Stimulated activated CD4-positive, alpha-beta T cell treated with anti-CD3 and anti-CD28 coated beads, Interleukin-2, amount 100 ng/mL, for 48 hours (primary cell): Measurements from ENCODE around the gene CDK7.
A peak's percentile ranks its signal among the peaks of the same experiment; 100 is the strongest.
"Not testable (repeated sequence)": the region's sequence is repeated elsewhere in the genome, so short reads cannot be mapped to it uniquely, and the experiment has no call there.

ENCODE experiments used
- DNase-seq, 2 donors: peaks; one replicate each; pipeline ENCODE4 v3.0.0-alpha.2; 2020

CDK7 gene

GRCh38 chr5:69234457-69235268, at the start of gene CDK7:
CDK7 (plus strand) TSS chr5:69234886; CDS start chr5:69234976, 90 bp downstream.
- peak; percentile 88 to 91 for DNase-seq

- DNase-seq, result no peak
Observed at GRCh38 chr5:69187342-69187741, 47.3 kb upstream of the CDK7 start.

GRCh38 chr5:69188811-69189161, 45.9 kb upstream of the CDK7 start:
- no peak for DNase-seq

- DNase-seq, result peak; percentile 89 to 90
Observed at GRCh38 chr5:69189162-69190086, 45.3 kb upstream of the CDK7 start, which contains the start of gene CENPH. CENPH (plus strand) TSS chr5:69189583; CDS start chr5:69189635, 52 bp downstream.

GRCh38 chr5:69202497-69202896, 32.2 kb upstream of the CDK7 start:
- DNase-seq, result no peak

- no peak for DNase-seq
Observed at GRCh38 chr5:69206528-69207190, 28.0 kb upstream of the CDK7 start.

- no peak for DNase-seq
Observed at GRCh38 chr5:69209602-69210001, 25.1 kb upstream of the CDK7 start.

- DNase-seq, result no peak
Observed at GRCh38 chr5:69211200-69211599, 23.5 kb upstream of the CDK7 start.

GRCh38 chr5:69212022-69212421, 22.7 kb upstream of the CDK7 start:
- no peak for DNase-seq

GRCh38 chr5:69213513-69214215, 21.0 kb upstream of the CDK7 start:
- DNase-seq, result no peak

GRCh38 chr5:69217151-69217511, 17.6 kb upstream of the CDK7 start:
- DNase-seq, result no peak

GRCh38 chr5:69217548-69218526, 16.8 kb upstream of the CDK7 start:
- peak; percentile 88 to 91 for DNase-seq

GRCh38 chr5:69219939-69220338, 14.7 kb upstream of the CDK7 start:
- no peak for DNase-seq

- DNase-seq, result not testable (repeated sequence)
Observed at GRCh38 chr5:69220371-69220770, 14.3 kb upstream of the CDK7 start.

- DNase-seq, result not testable (repeated sequence)
Observed at GRCh38 chr5:69220833-69221232, 13.9 kb upstream of the CDK7 start.

GRCh38 chr5:69224520-69224919, 10.2 kb upstream of the CDK7 start:
- no peak for DNase-seq

GRCh38 chr5:69225860-69226259, 8.8 kb upstream of the CDK7 start:
- DNase-seq, result no peak

- DNase-seq, result no peak
Observed at GRCh38 chr5:69230181-69230580, 4.5 kb upstream of the CDK7 start.

- DNase-seq, result no peak
Observed at GRCh38 chr5:69231281-69231680, 3.4 kb upstream of the CDK7 start.

GRCh38 chr5:69231851-69232250, 2.8 kb upstream of the CDK7 start:
- DNase-seq, result no peak

- not testable (repeated sequence) for DNase-seq
Observed at GRCh38 chr5:69236733-69237132, 2.0 kb downstream of the CDK7 start.
